Right ventricle myocardium superior (tissue), 1 donor: ENCODE data around the gene AP2S1. TPM values are rescaled to one million over a fixed set of nuclear protein-coding genes. Genes with fewer than 3 reads are reported as not detected.
"Not testable (repeated sequence)": the region's sequence is repeated elsewhere in the genome, so short reads cannot be mapped to it uniquely, and the experiment has no call there.

Experiments used
- ATAC-seq: fragments of 200-7000 bp; cut with Tn5 transposase; one replicate; pipeline ENCODE4 v1.9.1; 2020; ENCODE audit warnings: mild to moderate bottlenecking; ENCODE audit not compliant: poor library complexity
- DNase-seq: peaks from one replicate; pipeline ENCODE4 v3.0.0-alpha.2; 2020
- intact Hi-C: fragments of 100-400 bp; cut with DNase I; formaldehyde crosslinking; loops from one replicate; pipeline ENCODE4 v1.11.2; 2022
- total RNA-seq: library from RNA; stranded (reverse); fragmentation: NEBNext Ultra II Directional; extraction: Animal tissue kit (Norgen Biotek cat#: 25700); gene quantifications from one replicate; pipeline ENCODE4 v1.2.1, GENCODE V29; 2021
- donor health status: DM: no; HTN: yes; CAD: no; lungs with severe emphysema.

The AP2S1 gene
- total RNA-seq, 1 donor from 2014 or later: 78.0 TPM

DNA sequence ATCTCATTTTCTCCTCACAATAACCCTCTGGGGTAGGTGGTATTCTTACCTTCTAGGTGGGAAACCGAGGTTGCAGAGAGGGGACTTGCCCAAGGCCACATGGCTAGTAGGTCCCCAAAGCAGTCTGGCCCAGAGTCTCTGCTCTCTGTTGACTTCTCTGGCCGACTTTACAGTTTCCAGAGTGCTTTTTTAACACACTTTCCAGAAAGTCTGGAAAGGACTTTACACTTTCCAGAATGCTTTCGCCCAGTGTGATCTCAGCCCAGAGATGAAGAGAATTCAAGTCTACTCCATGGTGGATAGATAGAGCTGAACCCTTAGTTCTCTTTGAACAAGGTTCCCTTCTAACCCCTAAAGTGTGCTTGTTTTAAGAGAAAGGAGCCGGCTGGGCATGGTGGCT is 22.3 kb upstream of the AP2S1 start:
- ATAC-seq (no peak), DNase-seq (no peak)
- intact Hi-C loops: no loop called here

DNA sequence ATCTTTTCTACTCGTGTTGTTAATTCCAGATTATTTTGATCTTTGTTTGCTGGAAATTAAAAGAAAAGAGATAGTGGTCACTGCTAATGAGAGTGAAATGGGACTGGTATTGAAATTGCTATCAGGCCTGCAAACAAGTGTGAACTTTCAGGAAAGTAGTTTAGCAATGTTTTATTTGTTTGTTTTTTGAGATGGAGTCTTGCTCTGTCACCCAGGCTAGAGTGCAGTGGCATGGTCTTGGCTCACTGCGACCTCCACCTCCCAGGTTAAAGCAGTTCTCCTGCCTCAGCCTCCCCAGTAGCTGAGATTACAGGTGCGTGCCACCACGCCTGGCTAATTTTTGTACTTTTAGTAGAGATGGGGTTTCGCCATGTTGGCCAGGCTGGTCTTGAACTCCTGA is 20.5 kb upstream of the AP2S1 start:
- intact Hi-C loops, ATAC-seq, DNase-seq: not testable (repeated sequence)

DNA sequence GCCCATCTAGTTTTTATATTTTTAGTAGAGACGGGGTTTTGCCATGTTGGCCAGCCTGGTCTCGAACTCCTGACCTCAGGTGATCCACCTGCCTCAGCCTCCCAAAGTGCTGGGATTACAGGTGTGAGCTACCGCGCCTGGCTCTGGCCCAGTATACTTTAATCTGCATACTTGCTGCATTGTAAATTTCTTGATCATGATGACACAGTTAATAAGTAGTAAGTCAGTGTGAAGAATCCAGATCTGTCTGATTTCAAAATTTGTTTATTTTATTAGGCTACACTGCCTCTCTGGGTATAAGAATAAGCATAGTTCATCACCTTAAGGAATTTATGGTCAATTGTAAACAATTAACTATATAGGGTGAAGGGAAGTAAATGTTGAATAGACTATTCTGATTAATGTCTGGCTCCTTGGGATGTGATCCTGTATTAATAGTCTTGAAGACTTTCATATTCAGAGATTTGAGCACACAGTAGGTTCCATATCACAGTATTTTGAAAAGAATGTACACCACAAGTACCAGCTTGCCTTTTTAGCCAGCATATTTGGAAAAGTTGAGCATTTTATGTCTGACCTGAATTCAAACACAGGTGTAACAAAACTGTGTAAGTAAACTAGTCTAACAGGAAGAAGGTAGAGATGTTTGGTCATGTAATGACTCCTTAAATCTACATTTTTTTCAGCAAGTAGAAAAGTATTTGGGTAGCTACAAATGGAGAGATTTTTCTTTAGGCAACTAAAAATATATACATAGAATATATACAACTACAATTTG is 17.6 kb upstream of the AP2S1 start:
- no peak for ATAC-seq
- intact Hi-C loops: no loop called here
- no peak for DNase-seq

DNA sequence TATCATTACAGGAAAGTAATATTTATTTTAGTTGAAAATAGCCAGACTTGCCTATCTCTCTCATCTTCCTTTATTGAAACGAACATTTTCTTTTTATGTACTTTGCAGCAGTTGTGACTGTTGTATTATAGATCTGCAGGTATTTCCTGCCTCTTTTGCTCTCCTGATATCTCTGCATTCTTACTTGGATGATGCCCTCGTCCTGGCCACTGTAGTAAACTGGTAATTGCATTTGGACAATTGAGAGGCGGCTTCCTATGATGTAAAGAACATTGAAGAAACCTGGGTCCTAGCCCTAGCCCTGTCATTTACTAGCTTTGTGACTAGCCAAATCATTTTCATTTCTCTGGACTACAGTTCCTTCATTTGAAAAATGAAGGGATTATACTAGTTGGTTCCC is 16.5 kb upstream of the AP2S1 start:
- ATAC-seq: no peak
- intact Hi-C loops: no loop called here
- no peak for DNase-seq

DNA sequence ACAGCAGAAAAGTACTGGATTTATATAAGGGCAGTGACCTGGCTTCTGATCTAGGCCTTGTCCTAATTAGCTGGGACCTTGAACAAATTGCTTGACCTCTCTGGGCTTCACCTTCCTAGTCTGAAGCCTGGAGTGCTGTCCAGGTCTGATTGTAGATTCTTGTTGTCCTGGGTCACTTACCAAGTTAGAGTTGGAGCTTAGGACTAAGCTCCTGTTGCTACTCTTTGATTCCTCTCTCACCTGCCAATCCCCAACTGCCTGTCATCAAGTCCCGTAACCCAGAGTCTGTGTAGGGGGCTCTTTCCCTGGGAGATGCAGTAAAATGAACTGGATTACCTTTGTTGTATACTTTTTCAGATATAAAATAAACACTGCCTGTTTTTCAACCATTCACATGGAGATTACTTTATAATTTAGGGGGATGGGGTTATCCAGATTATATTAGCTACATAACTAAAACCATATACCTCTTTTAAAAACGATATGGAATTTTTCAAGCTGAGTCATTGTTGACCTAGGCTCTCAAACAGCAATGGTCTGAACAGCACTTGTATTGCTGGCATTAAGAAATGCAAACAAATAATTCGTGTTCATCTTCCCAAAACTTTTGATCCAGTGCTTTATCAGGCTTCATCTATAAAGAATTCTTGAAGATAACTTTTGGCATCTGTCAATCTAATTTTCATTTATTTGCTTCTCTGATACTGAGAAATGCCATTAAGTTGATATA is 15.9 kb upstream of the AP2S1 start:
- intact Hi-C loops: no loop called here
- ATAC-seq (no peak), DNase-seq (no peak)

DNA sequence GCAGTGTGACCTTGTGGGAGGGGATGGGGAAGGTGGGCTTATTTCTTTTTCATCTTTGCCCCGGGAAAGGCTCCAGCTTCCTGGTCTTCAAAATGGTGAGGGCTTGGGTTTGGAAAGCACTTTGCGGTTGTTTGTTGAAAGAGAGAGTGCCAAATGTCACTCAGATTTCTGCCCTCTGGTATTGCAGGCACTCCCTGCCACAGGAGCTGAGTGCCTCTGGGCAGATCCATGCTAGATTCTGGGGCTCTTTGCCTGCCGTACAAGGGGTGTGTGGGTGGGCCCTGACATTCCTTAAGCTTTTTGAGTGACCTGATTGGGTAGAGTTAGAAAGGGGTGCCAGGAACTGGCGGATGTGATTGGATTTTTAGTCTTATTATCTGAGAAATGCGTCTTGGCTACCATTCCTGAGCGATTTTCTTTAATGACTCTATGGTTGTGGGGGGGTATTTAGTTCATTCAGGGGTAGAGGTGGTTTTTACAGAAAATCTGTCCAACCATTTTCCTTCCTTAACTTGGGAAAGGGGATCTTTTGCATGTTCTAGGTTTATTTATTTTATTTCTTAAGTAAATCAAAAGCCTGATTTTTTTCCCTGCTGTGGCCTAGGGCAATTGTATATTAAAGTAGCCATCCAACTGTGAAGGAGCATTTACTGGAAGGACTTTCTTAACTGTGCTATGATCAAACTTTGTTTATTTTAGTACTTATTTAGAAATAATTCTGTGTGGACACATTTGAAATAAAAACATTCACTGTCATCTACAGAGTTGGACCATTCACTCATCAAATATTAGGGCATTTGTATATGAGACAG is 13.4 kb upstream of the AP2S1 start:
- DNase-seq: no peak

DNA sequence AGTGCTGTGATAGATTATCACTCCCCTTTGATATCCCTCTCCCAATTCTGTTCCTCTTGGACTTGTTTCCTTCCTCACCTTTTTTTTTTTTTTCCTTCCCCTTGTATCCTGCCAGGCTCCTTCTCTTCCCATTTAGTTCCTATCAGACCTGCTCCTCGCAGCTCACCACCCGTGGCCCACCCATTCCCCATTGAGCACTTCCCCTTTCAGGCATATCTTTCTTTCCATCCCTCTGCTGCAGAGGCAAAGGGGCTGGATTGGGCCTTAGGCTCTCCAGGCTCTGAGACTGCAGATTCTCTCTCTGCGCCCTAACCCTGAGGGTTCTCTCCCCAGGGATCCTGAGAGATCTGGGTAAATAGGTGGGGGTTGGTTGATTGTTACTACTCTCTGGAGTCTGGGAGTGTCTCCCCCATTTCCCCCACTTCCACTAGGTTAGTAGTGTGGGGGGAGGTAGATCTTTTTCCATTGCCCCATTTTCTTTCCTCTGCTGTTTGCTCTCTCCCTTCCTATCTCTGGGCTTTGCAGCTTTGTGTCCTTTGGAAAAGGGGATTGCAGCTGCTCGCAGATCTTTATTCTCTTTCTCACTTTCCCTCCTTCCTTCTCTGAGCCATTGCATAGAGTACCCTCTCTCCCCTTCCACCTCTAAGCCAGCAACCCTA is 12.5 kb upstream of the AP2S1 start:
- no peak for ATAC-seq
- intact Hi-C loops: no loop called here

More for the DNA sequence above, 13.4 kb upstream of the AP2S1 start:
- ATAC-seq: no peak
- intact Hi-C loops: no loop called here

DNA sequence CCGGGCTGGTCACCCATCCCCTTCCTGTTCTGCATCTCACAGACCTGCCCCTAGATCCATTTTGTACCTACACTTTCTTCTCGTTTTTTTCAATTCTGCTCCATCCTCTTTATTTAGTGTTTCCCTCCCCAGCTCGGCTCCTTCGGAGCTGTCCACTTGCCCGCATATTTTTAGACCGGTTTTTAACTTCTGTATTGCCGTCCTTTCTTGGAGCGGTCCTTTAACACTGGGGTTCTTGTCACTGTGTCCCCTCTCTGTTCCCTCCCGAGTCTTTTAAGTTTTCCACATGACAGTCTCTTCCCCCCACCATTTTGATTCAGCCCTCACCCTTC is 11.8 kb upstream of the AP2S1 start:
- intact Hi-C loops: no loop called here
- ATAC-seq (no peak), DNase-seq (no peak)

More for the DNA sequence above, 12.5 kb upstream of the AP2S1 start:
- no peak for DNase-seq

DNA sequence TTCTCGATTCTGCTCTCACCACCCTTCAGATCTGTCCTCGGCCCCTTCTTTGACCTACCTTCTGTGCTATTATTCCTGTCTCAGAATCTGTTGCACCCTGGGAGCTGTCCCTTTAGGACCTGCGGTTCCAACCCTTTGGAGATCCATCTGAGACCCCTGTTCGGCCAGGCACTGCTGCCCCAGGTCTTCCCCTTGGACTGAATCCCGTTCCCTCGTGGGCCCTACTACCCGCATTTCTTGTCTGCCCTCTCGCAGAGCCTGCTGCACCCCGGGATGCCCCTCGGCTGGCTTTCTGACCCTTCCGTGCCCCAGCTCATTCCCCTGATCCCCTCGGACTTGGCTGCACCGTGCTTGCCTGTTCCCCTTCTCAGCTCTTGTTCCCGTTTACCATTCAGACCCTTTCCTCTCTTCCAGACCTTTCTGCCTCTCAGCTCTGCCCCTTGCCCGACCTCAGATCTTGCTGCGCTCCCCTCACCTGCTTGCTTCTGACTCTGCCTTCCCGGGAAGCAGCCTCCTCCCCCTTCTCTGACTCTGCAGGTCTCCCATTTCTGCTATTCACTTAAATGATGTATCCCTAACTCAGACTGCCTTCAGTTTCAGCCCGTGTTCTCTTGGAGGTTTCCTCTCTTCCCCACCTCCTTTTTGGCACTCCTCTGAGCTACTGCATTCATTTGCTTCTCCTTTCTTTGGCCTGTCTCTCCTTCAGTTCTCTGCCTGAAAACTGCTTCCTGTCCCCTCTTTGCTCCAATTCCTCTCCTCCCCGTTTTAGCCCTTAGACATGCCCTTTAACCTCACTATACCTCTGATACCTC is 11.3 kb upstream of the AP2S1 start:
- DNase-seq: no peak
- no peak for ATAC-seq
- intact Hi-C loops: loop anchor here (2.0 kb wide), 1 partner anchor 131 kb away; no protein-coding TSS in a partner anchor

DNA sequence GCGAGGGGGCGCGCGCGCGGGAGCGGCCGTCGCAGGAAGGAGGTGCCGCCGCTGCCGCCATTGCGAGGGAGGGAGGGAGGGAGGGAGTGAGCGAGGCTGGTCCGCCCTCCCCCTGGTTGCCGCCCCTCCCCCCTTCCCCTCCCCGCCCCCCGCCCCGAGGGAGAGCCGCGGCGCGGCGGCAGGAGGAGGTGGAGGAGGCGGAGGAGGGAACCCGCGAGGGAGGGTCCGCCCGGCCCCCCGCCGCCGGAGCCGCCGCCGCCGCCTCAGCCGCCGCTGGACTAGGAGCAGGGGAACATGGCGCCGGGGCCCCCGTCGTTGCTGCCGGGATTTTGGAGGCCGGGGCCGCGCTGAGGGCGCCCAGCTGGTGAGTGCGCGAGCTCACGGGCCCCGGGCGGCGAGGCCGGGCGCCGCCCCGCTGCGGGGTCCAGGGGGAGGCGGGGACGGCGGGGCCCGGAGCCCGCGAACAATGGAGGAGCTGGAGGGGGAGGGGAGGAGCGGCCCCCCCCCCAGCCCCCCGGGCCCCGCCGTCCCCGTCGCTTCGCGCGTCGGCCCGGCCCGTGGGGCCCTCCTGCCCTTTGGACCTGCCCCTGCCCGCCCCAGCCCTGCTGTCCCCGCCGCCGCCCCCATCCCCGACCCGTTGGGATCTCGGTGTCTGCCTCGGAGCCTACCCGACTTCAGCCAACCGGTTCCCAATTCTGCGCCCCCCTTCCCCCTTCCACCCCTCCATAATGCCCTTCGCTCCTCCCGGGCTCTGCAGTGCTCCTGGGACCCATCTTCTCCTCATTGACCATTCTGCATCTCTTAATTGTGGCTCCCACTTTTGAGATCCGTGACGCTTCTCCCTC is 10.4 kb upstream of the AP2S1 start, which contains the start of gene ARHGAP35:
TSS of gene ARHGAP35 (plus strand) at position 152 of the 845 bp plus-strand sequence. CDS start 57,679 bp downstream, outside the sequence.
- no peak for ATAC-seq
- intact Hi-C loops: loop anchor here (2.0 kb wide), 1 partner anchor 132 kb away; no protein-coding TSS in a partner anchor
- DNase-seq: peak; percentile 76

DNA sequence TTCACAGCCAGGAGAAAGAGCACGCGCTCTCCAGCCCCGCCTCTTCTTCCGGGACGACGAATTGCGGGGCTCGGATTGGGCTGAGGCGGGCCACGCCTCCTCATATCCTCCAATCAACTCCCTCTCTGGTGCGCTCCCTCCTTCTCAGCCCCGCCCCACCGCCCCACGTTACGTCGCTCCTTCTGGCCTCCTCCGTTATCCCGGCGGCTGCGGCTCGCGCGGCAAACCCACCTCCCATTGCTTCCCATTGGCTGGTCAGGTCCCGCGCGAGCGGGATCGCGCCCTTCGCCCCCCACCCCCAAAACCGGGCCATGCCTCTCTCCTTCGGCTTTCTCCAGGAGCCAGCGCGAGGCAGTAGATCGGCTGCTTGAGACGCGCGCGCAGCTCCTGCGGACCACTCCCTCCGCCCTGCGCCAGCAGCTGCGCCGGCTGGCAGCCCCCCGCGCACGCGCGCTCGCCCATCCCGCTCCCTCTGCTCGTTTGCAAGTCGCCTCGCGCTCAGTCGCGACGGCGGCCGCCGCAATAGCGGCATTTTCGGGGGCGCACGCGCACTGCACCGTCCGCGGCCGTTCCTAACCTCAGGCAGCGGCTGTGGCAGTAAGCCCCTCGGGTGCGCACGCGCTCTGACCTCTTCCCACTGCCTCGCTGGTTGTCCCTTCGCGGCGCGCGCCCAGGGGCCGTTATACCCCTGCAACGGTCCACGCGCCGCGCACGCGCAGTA is 9.6 kb upstream of the AP2S1 start:
- DNase-seq: peak; percentile 99
- peak; percentile 86 for ATAC-seq
- intact Hi-C loops: loop anchor here (2.0 kb wide), 1 partner anchor 133 kb away; no protein-coding TSS in a partner anchor

DNA sequence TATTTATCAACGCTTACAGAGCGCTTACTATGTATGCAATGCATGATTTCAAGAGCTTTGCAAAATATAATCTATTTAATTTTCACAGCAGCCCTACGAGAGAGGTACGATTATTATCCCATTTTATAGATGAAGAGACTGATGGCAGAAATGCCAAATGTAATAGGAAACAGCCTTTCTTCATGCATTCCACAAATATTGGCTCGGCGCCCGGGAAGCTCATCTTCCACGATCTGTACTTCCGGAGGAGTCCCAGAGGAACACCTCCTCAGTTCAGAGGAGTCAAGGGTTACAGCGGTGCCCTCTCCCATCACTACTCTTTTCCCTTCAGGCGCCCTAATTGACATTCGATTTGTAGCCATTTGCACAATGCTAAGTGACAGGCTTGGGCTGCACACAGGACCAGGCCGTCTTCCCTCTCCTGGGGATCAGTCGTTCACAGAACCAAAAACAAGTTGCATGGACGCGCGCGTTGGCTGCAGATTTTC is 9.0 kb upstream of the AP2S1 start:
- ATAC-seq (no peak), DNase-seq (peak; percentile 87)
- intact Hi-C loops: loop anchor here (2.0 kb wide), 1 partner anchor 133 kb away; no protein-coding TSS in a partner anchor

DNA sequence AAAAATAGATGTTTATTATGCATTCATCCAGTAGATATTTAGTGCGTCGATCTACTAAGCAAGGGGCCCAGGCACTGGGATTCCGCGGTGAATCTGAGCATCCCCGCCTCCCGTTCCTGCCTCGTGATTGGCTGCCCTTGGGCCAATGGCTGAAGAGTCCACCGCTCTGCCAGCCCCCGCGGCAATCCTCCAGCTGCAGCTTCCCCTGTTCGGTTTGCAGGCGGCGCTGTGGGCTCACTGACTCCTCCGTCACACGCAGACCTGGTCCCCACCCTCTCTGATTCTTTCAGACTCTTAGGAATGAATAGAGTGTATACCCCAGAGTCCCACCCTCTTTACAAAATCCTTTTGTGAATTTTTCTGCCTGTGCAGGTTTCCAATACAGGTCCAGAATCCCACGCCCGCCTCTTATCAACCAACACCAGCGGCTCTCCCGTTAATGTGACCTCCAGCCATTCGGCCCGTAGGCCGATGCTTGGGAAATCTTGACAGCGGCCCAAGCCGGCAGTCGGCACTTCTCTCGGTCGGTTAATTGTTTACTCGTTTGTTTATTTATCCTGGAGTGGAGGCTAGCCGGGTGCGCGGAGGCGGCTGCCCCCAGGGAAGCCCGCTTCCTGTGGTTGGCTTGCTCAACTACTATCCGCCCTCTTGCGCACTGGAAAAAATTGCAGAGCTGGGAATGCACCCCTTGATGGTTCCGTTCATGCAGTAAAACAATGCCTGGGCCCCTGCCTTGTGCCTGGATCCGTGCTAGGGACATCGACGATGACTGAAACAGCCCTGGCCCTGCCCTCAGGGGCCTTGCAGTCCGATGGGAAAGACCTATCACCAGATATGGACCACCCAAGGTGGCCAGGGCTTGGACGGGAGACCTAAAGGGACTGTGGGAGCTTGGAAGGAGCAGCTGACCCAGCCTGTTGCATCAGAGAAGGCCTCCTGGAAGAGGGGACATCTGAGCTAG is 5.7 kb upstream of the AP2S1 start:
- DNase-seq (peak; percentile 98), ATAC-seq (peak; percentile 74)
- intact Hi-C loops: no loop called here

DNA sequence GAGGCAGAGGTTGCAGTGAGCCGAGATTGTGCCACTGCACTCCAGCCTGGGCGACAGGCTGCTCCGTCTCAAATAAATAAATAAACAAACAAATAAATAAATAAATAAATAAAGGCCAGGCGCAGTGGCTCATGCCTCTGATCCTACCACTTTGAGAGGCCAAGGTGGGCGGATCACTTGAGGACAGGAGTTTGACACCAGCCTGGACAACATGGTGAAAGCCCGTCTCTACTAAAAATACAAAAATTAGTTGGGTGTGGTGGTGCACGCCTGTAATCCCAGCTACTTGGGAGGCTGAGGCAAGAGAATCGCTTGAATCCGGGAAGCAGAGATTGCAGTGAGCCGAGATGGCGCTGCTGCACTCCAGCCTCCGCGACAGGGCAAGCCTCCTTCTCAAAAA is 4.1 kb upstream of the AP2S1 start:
- DNase-seq, intact Hi-C loops, ATAC-seq: not testable (repeated sequence)

DNA sequence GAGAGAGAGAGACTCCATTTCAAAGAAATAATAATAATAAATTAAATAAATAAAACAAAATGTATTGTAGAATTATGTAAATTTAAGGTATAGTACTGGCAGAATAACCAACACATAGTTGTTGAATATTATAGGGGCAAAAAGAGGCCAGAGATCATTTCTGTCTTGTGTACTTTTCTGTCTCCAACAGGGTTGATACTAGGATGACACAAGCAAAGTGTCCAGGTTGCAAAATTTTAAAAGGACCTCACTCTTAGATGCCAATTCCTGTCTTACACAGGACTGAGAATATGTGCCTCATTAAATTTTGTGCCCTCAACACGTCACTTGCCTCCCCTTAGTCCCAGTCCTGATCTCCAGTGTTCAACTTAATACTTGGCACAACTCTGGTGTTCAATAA is 2.2 kb upstream of the AP2S1 start:
- intact Hi-C loops: no loop called here
- ATAC-seq: no peak
- DNase-seq: no peak
